GM18519 (cell line): ENCODE measurements around the gene TNS3.

ENCODE experiments used
- ATAC-seq: cut with Tn5 transposase; IDR thresholded peaks from one replicate; pipeline ENCODE4 v1.9.1; 2021; ENCODE audit warnings: mild to moderate bottlenecking, moderate library complexity; ENCODE audit not compliant: unreplicated experiment, low FRiP score

Gene TNS3

GRCh38 chr7:47394751-47395252, 187.1 kb downstream of the TNS3 start:
- ATAC-seq: no peak

- no peak for ATAC-seq
Measured at GRCh38 chr7:47394216-47394615, 187.7 kb downstream of the TNS3 start.

GRCh38 chr7:47393406-47393805, 188.5 kb downstream of the TNS3 start:
- no peak for ATAC-seq

GRCh38 chr7:47392241-47392759, 189.6 kb downstream of the TNS3 start:
- ATAC-seq: no peak

GRCh38 chr7:47391726-47392125, 190.2 kb downstream of the TNS3 start:
- no peak for ATAC-seq

GRCh38 chr7:47390914-47391313, 191.0 kb downstream of the TNS3 start:
- no peak for ATAC-seq

GRCh38 chr7:47389923-47390630, 191.8 kb downstream of the TNS3 start:
- no peak for ATAC-seq

- no peak for ATAC-seq
Measured at GRCh38 chr7:47389171-47389922, 192.6 kb downstream of the TNS3 start.

- no peak for ATAC-seq
Measured at GRCh38 chr7:47387506-47387905, 194.4 kb downstream of the TNS3 start.

- ATAC-seq: no peak
Measured at GRCh38 chr7:47386273-47386835, 195.6 kb downstream of the TNS3 start.

- ATAC-seq: no peak
Measured at GRCh38 chr7:47385536-47386125, 196.3 kb downstream of the TNS3 start.

GRCh38 chr7:47384755-47385535, 197.0 kb downstream of the TNS3 start:
- no peak for ATAC-seq

- no peak for ATAC-seq
Measured at GRCh38 chr7:47383696-47384445, 198.0 kb downstream of the TNS3 start.

- ATAC-seq: no peak
Measured at GRCh38 chr7:47383072-47383471, 198.8 kb downstream of the TNS3 start.

- ATAC-seq: no peak
Measured at GRCh38 chr7:47382200-47382599, 199.7 kb downstream of the TNS3 start.

GRCh38 chr7:47381134-47381495, 200.8 kb downstream of the TNS3 start:
- ATAC-seq: no peak

- no peak for ATAC-seq
Measured at GRCh38 chr7:47380325-47381133, 201.4 kb downstream of the TNS3 start.

GRCh38 chr7:47379629-47380324, 202.1 kb downstream of the TNS3 start:
- ATAC-seq: no peak
